ENCODE measurements around the gene MAN2C1. TPM values are rescaled to one million over a fixed set of nuclear protein-coding genes. Genes with fewer than 3 reads are reported as not detected.

MAN2C1 gene
- polyA plus RNA-seq, 1 experiment, result 32.5 TPM

GRCh38 chr15:75361989-75362641 is 6.3 kb downstream of the MAN2C1 start:
- Histone ChIP-seq H3K27ac (ENCODE audit: low read depth, low read length) (no peak overlapping the region), H3K27me3 (ENCODE audit: control insufficient read depth, insufficient read depth, low read length) (no peaks in the 10 kb centered on the region), H3K9me3 (ENCODE audit: control insufficient read depth, insufficient read depth, low read length) (no peaks in the 10 kb centered on the region; the same call in 1 of the 2 replicates), H3K4me3 (ENCODE audit: low read depth, low read length) (no peak overlapping the region)
- DNase-seq (ENCODE audit: low read depth, low spot score), result no peak
- CTCF ChIA-PET, result no interaction called here
- POLR2A ChIA-PET, result interaction anchor here (0.5 kb wide), 1 partner anchor 329 kb away, joined by 3 read pairs; no protein-coding TSS in a partner anchor
- TF ChIP-seq CTCF (IDR thresholded peaks at IDR 0.05; ENCODE audit: low read depth, low read length), result no peak

GRCh38 chr15:75361361-75361988 is 6.9 kb downstream of the MAN2C1 start:
- CTCF ChIA-PET, result no interaction called here
- no peak for TF ChIP-seq CTCF (IDR thresholded peaks at IDR 0.05; ENCODE audit: low read depth, low read length)

GRCh38 chr15:75360856-75361255 is 7.6 kb downstream of the MAN2C1 start:
- DNase-seq (ENCODE audit: low read depth, low spot score), result no peak
- Histone ChIP-seq H3K9me3 (ENCODE audit: control insufficient read depth, insufficient read depth, low read length) (no peaks in the 10 kb centered on the region; the same call in 1 of the 2 replicates), H3K27ac (ENCODE audit: low read depth, low read length) (no peak overlapping the region), H3K27me3 (ENCODE audit: control insufficient read depth, insufficient read depth, low read length) (no peaks in the 10 kb centered on the region), H3K4me3 (ENCODE audit: low read depth, low read length) (no peak overlapping the region)
- CTCF ChIA-PET, result no interaction called here
- POLR2A ChIA-PET, result interaction anchor here (1.2 kb wide), 1 partner anchor 91 kb away, joined by 3 read pairs; the partner anchor contains the start of gene SIN3A
- no peak for TF ChIP-seq CTCF (IDR thresholded peaks at IDR 0.05; ENCODE audit: low read depth, low read length)

More at GRCh38 chr15:75361361-75361988, 6.9 kb downstream of the MAN2C1 start:
- DNase-seq (ENCODE audit: low read depth, low spot score), result no peak
- H3K9me3 ChIP-seq (ENCODE audit: control insufficient read depth, insufficient read depth, low read length), result no peaks in the 10 kb centered on the region; the same call in 1 of the 2 replicates
- no peaks in the 10 kb centered on the region for H3K27me3 ChIP-seq (ENCODE audit: control insufficient read depth, insufficient read depth, low read length)
- no peak overlapping the region for H3K4me3 ChIP-seq (ENCODE audit: low read depth, low read length)
- POLR2A ChIA-PET, result interaction anchor here (1.2 kb wide), 1 partner anchor 90 kb away, joined by 3 read pairs; the partner anchor contains the start of gene SIN3A
- no peak overlapping the region for H3K27ac ChIP-seq (ENCODE audit: low read depth, low read length)

GRCh38 chr15:75360391-75360790 is 8.0 kb downstream of the MAN2C1 start:
- H3K9me3 ChIP-seq (ENCODE audit: control insufficient read depth, insufficient read depth, low read length), result no peaks in the 10 kb centered on the region; the same call in 1 of the 2 replicates
- ChIA-PET POLR2A (interaction anchor here (1.2 kb wide), 1 partner anchor 91 kb away, joined by 3 read pairs; the partner anchor contains the start of gene SIN3A), CTCF (no interaction called here)
- H3K27me3 ChIP-seq (ENCODE audit: control insufficient read depth, insufficient read depth, low read length), result no peaks in the 10 kb centered on the region
- no peak overlapping the region for H3K27ac ChIP-seq (ENCODE audit: low read depth, low read length)
- DNase-seq (ENCODE audit: low read depth, low spot score), result no peak
- no peak for TF ChIP-seq CTCF (IDR thresholded peaks at IDR 0.05; ENCODE audit: low read depth, low read length)
- no peak overlapping the region for H3K4me3 ChIP-seq (ENCODE audit: low read depth, low read length)
